ENCODE data around the gene B4GALT5.

B4GALT5 gene

DNA sequence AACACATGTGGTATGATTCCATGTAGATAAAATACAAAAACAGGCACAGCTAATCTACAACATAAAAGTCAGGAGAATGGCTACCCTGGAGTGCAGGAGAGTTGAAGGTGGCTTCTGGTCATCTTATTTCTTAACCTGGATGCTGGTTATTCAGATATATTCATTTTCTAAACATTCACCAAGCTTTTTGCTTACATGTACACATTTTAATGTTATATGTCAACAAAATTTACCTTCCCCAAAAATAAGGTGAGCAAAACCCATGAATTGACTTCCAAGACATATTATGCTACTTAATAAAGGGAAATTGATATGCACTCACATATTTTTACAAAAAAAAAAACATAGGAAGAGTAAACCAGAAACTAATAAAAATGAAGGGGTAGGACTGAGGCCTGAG, 50.6 kb downstream of the B4GALT5 start:
- TF ChIP-seq, protein P1, sequence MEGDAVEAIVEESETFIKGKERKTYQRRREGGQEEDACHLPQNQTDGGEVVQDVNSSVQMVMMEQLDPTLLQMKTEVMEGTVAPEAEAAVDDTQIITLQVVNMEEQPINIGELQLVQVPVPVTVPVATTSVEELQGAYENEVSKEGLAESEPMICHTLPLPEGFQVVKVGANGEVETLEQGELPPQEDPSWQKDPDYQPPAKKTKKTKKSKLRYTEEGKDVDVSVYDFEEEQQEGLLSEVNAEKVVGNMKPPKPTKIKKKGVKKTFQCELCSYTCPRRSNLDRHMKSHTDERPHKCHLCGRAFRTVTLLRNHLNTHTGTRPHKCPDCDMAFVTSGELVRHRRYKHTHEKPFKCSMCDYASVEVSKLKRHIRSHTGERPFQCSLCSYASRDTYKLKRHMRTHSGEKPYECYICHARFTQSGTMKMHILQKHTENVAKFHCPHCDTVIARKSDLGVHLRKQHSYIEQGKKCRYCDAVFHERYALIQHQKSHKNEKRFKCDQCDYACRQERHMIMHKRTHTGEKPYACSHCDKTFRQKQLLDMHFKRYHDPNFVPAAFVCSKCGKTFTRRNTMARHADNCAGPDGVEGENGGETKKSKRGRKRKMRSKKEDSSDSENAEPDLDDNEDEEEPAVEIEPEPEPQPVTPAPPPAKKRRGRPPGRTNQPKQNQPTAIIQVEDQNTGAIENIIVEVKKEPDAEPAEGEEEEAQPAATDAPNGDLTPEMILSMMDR (IDR thresholded peaks at IDR 0.05; ENCODE audit: insufficient read depth, low read depth, low read length, missing control alignments): no peak
- H3K4me3 ChIP-seq (ENCODE audit: low read length): no peak overlapping the region
- DNase-seq (ENCODE audit: low read depth): no peak

DNA sequence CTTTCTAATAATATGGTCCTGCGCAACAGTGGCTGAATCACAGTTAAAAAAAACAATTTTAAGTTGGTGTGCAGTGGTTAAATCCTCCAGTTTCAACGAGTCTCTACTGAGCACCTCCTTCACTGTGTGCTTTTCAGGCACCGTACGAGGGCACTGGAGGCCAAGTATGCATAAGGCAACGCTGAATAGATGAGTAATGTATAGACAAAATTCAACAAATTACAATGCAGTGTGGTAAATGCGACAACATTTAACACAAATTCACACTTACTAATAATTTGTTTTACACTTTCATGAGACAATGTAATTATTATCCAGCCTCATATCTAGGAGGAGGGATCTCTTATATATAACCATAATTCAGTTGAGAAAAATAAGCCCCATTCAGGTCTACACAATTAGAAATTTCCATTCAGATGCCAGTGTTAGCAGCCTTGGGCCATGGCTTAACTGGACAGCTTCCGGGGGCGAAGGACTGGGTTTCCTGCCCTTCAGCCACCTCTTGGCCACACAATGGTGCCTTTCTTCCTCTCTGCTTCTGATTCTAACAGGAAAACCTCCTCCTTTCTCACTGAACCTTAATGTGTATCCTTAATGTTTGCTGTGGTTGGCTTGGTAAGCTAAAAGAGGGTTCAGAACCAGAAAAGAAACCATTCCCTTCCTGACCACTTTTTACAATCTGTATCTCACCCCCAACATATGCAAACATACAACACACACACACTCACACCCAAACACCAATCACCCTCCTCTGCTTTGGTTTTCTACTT, 51.9 kb downstream of the B4GALT5 start:
- H3K4me3 ChIP-seq (ENCODE audit: low read length): no peak overlapping the region
- TF ChIP-seq, protein P1 (IDR thresholded peaks at IDR 0.05; ENCODE audit: insufficient read depth, low read depth, low read length, missing control alignments): no peak
- DNase-seq (ENCODE audit: low read depth): peak; percentile 42

DNA sequence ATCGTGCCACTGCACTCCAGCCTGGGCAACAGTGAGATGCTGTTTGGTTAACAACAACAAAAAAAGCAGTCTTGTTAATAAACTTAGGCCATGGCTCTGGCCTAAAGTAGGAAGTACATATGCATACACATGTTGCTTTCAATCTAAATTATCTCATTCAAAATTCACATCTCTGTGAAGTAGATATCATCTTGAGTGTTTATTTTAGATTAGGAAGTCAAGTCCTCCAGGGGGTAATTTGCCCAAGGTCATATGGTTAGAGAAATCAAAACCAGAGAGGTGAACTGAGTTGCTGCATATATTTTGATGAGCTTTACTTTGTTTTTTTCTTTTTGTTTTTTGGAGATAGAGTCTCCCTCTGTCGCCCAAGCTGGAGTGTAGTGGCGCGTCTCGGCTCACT, 52.8 kb downstream of the B4GALT5 start:
- H3K4me3 ChIP-seq (ENCODE audit: low read length): no peak overlapping the region
- TF ChIP-seq, protein P1 (IDR thresholded peaks at IDR 0.05; ENCODE audit: insufficient read depth, low read depth, low read length, missing control alignments): no peak
- no peak for DNase-seq (ENCODE audit: low read depth)

DNA sequence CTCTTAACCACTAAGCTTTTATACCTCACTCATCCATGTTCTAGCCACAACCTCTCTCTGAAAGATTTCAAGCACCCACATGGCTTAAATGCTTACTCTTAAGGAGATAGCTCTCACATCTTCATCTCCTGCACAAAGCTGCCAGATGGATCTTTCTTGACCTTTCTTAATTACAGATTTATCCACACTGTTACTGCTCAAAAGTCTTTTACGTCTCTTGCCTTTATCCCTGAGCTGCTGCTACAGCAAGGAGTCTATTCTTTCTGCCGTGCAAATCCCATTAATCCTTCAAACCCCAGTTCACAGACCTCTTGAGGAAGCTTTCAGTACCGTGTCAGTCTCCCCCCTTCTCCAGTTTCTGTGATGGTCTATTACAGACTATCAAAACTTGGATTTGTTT, 54.6 kb downstream of the B4GALT5 start:
- TF ChIP-seq, protein P1 (IDR thresholded peaks at IDR 0.05; ENCODE audit: insufficient read depth, low read depth, low read length, missing control alignments): no peak
- no peak overlapping the region for H3K4me3 ChIP-seq (ENCODE audit: low read length)
- no peak for DNase-seq (ENCODE audit: low read depth)

DNA sequence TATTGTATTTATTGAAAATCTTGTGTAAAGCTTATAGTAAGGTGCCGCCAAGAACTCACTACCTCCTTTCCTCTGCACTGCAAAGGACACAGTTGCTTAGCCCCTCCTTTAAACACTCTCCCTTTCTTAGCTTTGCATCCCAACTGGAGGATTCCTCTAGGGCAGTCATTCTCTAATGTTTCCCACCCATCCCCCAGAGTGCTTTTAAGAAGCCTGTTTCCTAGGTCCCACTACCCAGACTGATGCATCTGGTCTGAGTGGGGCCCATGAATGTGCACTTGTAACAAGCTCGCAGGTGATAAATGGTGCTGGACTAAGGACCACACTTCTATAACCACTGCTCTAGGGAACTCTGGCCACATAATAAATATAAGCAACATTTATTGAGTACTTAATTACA, 55.2 kb downstream of the B4GALT5 start:
- H3K4me3 ChIP-seq (ENCODE audit: low read length): no peak overlapping the region
- DNase-seq (ENCODE audit: low read depth): no peak
- TF ChIP-seq, protein P1 (IDR thresholded peaks at IDR 0.05; ENCODE audit: insufficient read depth, low read depth, low read length, missing control alignments): no peak

DNA sequence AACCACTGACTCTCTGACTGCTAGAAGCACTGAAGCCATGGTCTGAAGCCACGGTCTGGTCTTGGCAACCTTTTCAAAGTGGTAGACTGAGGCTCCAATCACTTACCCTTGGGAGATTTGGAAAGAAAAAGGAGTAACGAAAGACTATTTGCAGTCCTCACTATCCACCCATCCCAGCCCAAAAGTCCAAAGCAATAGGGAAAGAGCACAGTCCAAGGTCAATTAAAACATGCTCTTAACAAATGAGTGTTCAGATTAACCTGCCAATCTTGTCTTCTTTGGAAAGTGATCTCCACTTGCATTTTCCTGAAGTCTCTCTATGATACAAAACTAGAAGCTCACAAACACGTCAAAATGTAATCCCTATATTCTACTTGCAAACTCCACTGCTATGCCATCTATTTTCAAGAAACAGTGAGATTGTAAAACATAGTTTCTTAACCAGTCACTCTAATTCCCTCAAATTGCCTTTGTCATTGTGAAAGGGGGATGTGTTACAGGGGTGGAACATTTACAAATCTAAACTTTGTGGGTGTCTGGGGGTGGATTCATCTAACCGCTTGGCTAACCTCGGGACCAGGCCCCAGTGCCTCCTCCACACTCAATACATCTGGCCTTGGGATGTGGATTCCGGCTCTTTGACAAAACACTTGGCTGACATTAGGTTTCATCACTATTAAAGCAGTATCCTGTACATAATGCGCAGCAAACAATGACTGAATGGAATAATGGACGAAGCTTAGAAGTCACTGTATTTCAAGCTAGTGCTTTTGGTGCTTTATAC, 56.4 kb downstream of the B4GALT5 start:
- TF ChIP-seq, protein P1 (IDR thresholded peaks at IDR 0.05; ENCODE audit: insufficient read depth, low read depth, low read length, missing control alignments): no peak
- no peak for DNase-seq (ENCODE audit: low read depth)
- no peak overlapping the region for H3K4me3 ChIP-seq (ENCODE audit: low read length)
